Measurements from ENCODE around the gene SCRT2.

Gene SCRT2

DNA sequence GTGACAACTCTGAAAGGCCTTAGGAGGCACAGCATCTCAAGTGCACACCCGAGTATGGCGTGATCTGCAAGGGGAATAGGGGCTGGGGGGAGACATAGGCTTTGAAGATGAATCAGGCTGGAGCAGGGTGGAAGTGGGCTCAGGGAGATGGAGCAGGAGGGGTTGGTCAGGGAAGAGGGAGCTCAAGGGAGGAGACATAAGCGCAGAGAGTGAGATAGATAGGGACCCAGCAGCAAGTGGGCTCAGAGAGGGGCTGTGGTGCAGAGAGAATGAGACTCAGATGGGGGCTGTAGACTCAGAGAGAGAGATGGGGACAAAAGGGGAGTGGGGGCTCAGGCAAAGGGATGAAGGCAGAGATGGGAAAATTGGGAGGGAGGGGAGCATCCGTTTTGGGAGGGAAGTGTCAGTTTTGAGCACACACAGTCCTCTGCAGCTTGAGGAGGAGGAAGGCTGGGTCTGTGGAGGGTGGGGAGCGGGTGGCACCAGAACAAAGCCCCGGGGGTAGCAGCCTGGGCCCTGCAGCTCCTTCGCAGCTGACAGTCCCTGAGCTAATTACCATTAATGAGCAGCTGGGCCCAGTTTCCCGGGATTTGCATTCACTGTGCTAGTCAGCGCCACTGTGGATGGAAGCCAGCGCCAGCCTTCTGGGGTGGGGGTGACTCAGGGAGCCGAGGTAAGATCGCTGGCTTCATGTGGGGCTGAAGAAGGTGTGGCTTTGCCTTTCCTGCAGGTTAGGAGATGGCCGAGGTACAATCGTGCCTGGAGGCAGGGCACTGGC lies 41.3 kb downstream of the SCRT2 start:
- DNase-seq (ENCODE audit: low spot score) = no peak

DNA sequence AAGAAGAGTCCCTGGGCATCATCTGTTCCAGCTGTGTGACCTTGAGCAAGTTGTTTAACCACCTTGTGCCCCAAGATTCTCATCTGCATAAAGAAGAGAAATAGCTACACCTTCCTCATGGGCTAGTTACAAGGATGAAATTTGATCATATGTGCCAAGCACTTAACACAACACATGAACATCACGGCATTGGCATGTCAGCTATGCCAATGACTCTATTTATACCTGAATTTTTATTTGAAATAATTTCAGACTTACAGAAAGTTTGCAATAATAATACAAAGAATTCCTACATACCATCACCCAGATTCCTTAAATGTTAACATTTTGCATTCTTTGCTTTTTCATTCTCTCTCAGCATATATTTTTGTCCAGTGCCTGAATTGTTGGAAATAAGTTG lies 44.5 kb downstream of the SCRT2 start:
- DNase-seq (ENCODE audit: low spot score) = no peak

DNA sequence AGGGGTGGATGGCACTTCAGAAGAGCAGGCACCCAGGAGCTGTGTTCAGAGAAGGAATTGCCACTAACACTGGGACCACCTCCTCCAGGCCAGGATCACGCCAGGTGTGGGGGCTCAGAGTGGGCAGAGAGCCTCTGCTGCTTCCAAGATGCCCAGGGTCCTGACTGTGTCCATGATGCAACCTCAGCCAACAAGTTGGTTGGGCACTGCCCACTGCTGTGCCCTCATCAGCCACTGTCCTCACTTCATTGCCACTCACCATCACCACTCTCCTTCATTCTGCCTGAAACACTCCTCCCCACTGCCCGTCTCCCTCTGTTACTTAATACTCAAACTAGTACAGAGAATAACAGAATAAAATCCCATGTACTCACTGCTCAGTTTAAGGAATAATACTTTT lies 49.0 kb downstream of the SCRT2 start:
- DNase-seq (ENCODE audit: low spot score) = no peak

DNA sequence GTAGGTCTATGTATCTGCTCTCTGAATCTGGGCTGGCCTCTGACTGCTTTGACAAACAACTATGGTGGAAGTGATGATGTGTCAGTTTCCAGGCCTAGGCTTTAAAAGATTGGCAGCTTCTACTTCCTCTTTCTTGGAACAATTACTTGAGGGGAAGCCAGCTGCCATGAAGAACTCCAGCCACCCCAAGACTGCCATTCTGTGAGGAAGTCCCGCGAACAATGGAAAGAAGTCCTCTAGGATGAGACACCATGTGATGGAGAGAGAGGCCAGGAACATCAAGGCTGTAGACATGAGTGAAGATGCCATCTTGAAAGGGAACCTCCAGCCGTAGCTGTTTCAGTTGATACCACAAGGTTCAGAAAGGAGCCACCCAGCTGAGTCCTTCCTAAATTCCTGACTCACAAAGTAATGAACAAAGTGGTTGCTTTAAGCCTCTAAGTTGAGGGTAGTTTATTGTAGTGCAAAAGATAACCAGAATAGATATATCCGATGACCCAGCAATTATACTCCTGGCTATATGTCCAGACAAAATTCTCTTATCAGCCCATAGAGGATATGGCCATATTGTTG lies 50.2 kb downstream of the SCRT2 start:
- DNase-seq (ENCODE audit: low spot score) = no peak

DNA sequence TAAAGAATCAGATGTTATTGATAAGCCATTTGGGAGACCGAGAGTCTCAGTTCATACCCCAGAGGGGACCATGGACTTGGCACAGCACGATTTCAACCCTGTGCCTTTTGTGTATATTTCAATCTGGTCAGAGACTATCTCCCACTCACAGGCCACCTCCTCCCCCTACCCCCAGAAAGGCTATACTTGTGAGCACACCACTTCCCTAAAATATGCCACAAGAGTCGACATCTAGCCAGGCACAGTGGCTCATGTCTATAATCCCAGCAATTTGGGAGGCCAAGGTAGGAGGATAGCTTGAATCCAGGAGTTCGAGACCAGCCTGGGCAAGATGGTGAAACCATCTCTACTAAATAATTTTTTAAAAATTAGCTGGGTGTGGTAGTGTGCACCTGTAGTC lies 51.9 kb downstream of the SCRT2 start:
- no peak for DNase-seq (ENCODE audit: low spot score)

DNA sequence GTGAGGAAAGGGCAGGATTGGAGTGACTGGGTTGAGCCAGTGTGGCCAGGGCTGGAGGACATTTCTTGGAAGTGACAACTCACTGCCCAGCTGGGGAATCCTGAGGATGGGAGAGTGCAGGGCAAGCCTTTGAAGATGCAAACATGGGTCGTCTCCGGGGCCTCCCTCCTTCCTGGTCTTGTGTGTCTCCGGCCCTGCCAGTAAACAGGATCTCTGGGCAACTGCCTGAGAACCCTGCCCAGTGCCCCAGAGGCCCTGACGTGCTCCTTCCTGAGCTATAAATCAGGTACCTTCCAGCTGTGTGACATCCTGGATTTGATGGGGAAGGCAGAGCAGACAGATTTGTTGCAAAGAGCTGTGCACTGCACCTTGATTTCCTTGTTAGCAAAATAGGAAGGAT lies 52.6 kb downstream of the SCRT2 start:
- DNase-seq (ENCODE audit: low spot score) = no peak

DNA sequence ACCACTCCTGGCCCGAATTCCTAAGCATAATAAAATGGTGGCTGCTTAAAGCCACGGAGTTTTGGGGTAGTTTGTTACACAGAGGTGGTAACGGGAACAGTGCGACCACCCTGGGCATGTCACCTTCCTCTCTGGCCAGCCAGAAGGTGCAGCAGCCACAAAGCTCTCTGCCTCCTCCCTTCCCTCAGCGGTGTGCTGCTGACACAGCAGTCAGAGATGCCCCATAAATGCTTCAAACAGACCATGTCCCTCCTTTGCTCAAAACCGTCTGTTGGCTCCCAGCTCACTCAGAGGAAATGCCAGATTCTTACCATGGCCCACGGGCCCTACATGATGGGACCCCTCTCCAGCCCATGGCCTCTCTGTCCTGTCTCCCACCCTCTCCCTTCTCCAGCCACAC lies 53.4 kb downstream of the SCRT2 start:
- no peak for DNase-seq (ENCODE audit: low spot score)

DNA sequence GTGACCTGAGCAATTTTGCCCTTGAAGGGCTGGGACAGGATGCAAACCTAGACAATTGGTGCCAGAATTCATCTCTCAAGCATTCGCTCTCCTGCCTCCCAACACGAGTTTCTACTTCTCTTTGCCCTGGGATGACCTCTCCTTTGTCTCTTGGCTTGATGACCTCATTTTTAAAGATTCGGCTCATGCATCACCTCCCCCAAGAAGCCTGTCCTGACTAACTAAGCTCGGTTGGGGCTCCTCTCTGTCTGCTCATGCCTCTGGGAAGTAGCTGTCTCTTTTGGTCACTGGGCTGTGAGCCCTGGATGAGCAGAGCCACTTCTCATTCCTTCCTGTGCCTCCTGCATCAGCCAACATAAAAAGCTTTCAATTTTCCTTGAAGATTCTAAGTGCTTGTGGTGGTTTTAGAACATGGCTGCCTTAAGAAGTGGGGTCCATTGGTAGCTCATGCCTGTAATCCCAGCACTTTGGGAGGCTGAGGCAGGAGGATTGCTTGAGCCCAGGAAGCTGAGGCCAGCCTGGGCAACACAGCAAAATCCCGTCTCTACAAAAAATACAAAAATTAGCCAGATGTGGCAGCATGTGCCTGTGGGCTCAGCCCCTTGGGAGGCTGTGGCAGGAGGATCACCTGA lies 54.4 kb downstream of the SCRT2 start:
- no peak for DNase-seq (ENCODE audit: low spot score)

DNA sequence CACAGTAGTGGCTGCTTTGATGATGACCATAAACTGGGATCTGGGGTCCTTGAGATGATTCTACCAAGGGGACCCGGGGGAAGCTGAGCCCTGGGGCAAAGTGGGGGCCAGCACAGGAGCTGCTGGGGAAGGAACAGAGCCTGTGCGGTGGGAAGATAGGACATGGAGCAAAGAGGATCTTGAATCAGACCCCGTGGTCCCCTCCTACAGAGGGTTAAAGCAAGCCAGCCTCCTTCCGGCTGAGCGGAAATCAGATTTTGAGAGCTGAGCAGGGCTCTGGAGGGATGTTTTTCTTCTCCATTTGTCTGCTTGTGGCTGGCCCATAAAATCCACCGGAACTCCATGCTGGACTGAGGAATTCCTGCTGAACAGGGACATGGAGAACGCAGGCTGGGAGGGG lies 55.4 kb downstream of the SCRT2 start:
- no peak for DNase-seq (ENCODE audit: low spot score)

DNA sequence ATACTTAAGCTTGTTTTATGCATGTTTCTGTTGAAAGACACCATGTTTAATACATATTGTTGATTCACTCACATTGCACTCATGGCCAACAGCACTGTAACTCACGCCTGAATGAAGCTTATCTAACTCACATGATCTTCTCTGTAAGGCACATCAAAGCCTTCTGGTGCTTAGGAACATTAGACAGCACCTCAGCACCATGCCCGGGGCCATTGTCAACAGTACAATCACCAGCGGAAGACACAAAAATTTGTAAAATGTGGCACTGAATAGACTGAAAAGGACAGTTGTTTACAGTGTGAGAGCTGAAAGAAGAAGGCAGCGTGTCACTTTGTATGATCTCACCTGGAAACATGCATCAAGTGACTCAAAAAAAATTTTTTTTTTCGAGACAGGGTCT lies 56.6 kb downstream of the SCRT2 start:
- no peak for DNase-seq (ENCODE audit: low spot score)

DNA sequence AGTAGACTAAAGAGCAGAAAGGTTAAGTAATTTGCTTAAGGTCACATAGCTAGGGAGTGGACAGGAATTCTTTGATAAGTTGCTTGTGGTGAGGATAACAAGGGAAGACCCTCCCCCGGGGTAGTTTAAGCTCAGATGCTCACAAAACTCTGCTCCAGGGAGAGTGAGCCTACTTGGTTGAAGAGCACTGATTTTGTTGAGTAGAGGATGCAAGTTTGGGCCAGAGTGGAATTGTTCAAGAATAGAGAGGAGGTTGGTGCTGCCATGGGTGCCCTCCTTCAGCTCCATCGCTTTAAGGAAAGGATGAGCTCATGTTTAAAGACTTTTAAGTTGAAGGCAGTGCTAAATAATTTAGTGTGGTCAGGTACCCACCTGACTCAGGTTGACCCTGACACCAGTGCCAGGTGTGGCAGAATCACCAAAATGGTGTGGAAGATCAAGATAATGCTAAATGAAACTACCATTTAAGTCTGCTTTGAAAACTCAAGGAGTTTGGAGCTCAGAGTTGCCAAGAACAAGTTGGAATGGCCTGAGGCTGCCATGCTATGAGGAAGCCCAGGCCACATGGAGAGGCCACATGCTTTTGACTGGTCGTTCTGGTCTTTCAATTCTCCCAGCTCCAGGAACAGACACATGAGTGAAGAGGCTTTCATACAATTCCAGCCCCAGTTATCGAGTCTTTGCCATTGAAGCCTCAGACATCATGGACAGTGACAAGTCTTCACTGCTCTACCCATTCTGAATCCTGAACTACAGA lies 57.5 kb downstream of the SCRT2 start:
- no peak for DNase-seq (ENCODE audit: low spot score)

DNA sequence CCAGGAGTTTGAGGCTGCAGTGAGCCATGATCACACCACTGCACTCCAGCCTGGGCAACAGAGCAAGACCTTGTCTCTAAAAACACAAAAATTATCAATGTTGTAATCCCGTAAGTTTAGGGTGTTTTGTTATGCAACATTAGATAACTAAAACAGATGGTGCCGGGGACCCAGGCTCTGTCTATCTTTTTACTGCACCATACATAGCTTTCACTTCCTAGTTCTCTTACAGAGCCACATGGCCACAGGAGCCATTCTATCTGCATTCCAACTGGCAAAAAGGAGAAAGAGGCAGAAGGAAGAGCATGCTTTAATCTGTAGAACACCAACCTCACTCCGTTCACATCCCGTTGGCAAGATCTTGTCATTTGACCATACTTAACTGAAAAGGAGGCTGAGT lies 60.1 kb downstream of the SCRT2 start:
- DNase-seq (ENCODE audit: low spot score) = no peak

DNA sequence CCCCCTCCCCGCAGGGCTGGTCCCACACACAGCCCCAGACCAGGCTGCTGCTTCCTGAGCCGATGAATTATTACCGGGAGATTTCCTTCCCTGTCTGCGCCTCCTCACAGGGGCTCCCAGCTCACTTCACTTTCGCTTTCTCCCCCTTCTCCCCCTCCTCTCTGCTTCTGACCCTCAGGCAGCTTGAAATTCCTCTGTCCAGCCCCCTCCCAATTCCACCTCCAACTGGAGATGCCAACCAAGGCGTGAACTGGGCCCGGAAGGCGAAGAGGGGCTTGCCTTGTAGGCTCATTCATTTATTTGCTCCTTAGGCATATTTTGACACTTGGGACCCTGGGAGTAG lies 63.8 kb downstream of the SCRT2 start:
- DNase-seq (ENCODE audit: low spot score) = no peak
